ENCODE data around the gene VMP1.

Gene VMP1

GRCh38 chr17:59776577-59776976, 69.1 kb downstream of the VMP1 start:
- H3K27ac ChIP-seq (replicated peaks), result no peak overlapping the region
- DNase-seq (ENCODE audit: low read depth in 1 of 2, low spot score in 1 of 2), result no peak
- H3K4me3 ChIP-seq (replicated peaks; ENCODE audit: insufficient read depth, low read length), result no peak overlapping the region
- TF ChIP-seq POLR2AphosphoS5 (IDR thresholded peaks at IDR 0.05; ENCODE audit: low read depth), result no peak
- no peak for TF ChIP-seq GABPA (IDR thresholded peaks at IDR 0.05; ENCODE audit: low read depth)
- TF ChIP-seq SPI1 (IDR thresholded peaks at IDR 0.05; ENCODE audit: borderline replicate concordance, low read depth), result no peak
- TF ChIP-seq REST (IDR thresholded peaks at IDR 0.05; ENCODE audit: insufficient replicate concordance, low read depth), result no peak
- no peak for TF ChIP-seq CTCF (IDR thresholded peaks at IDR 0.05; ENCODE audit: insufficient read depth, low read length)
- no peaks in the 10 kb centered on the region for H3K27me3 ChIP-seq (ENCODE audit: insufficient read depth, poor library complexity, severe bottlenecking)

- TF ChIP-seq CTCF (IDR thresholded peaks at IDR 0.05; ENCODE audit: insufficient read depth, low read length) (no peak), GABPA (IDR thresholded peaks at IDR 0.05; ENCODE audit: low read depth) (no peak), POLR2AphosphoS5 (IDR thresholded peaks at IDR 0.05; ENCODE audit: low read depth) (no peak), SPI1 (IDR thresholded peaks at IDR 0.05; ENCODE audit: borderline replicate concordance, low read depth) (no peak; the same call in 1 of the 2 replicates), REST (IDR thresholded peaks at IDR 0.05; ENCODE audit: insufficient replicate concordance, low read depth) (no peak)
These were observed 69.6 kb downstream of the VMP1 start for GRCh38 chr17:59777033-59777432.

GRCh38 chr17:59778996-59779395, 71.5 kb downstream of the VMP1 start:
- TF ChIP-seq CTCF (IDR thresholded peaks at IDR 0.05; ENCODE audit: insufficient read depth, low read length) (no peak), GABPA (IDR thresholded peaks at IDR 0.05; ENCODE audit: low read depth) (no peak), REST (IDR thresholded peaks at IDR 0.05; ENCODE audit: insufficient replicate concordance, low read depth) (no peak), SPI1 (IDR thresholded peaks at IDR 0.05; ENCODE audit: borderline replicate concordance, low read depth) (no peak)
- DNase-seq (ENCODE audit: low read depth in 1 of 2, low spot score in 1 of 2), result no peak

More at GRCh38 chr17:59777033-59777432, 69.6 kb downstream of the VMP1 start:
- no peak for DNase-seq (ENCODE audit: low read depth in 1 of 2, low spot score in 1 of 2)
- Histone ChIP-seq H3K4me3 (replicated peaks; ENCODE audit: insufficient read depth, low read length) (no peak overlapping the region), H3K27ac (replicated peaks) (no peak overlapping the region), H3K27me3 (ENCODE audit: insufficient read depth, poor library complexity, severe bottlenecking) (no peaks in the 10 kb centered on the region)

More at GRCh38 chr17:59778996-59779395, 71.5 kb downstream of the VMP1 start:
- no peak overlapping the region for H3K4me3 ChIP-seq (replicated peaks; ENCODE audit: insufficient read depth, low read length)
- H3K27ac ChIP-seq (replicated peaks), result no peak overlapping the region
- no peaks in the 10 kb centered on the region for H3K27me3 ChIP-seq (ENCODE audit: insufficient read depth, poor library complexity, severe bottlenecking)
